Heart right ventricle (tissue), 16 donors: Measurements from ENCODE around the gene SMTNL1. TPM values are rescaled to one million over a fixed set of nuclear protein-coding genes. Genes with fewer than 3 reads are reported as not detected.

Experiments used
- ATAC-seq, 8 donors: fragments of 200-7000 bp; cut with Tn5 transposase; one replicate each; pipeline ENCODE4 v1.9.1; 2020; ENCODE audit warnings: mild to moderate bottlenecking in 8 of 8, moderate library complexity in 8 of 8, moderate number of reproducible peaks in 1 of 8
- DNase-seq, 2 donors: peaks; one replicate each; pipeline ENCODE4 v3.0.0-alpha.2; 2020
- H3K27ac ChIP-seq, 10 donors: fragments of 200-600 bp; sonication (generic) in 2 of 10; one replicate each; pipeline versions ENCODE4 v1.5.0 to v1.8.0; 2020 to 2022; ENCODE audit warnings: mild to moderate bottlenecking in 3 of 10
- H3K27me3 ChIP-seq, 7 donors: fragments of 200-600 bp; one replicate each; pipeline ENCODE4 v1.8.0; 2021 to 2022; ENCODE audit warnings: mild to moderate bottlenecking in 2 of 7
- H3K36me3 ChIP-seq, 9 donors: fragments of 200-600 bp; sonication (generic) in 1 of 9; one replicate each; pipeline versions ENCODE4 v1.5.0 to v1.8.0; 2020 to 2022; ENCODE audit warnings: mild to moderate bottlenecking in 2 of 9
- H3K4me1 ChIP-seq, 9 donors: fragments of 200-600 bp; sonication (generic) in 1 of 9; one replicate each; pipeline versions ENCODE4 v1.5.0 to v1.8.0; 2020 to 2022; ENCODE audit warnings: mild to moderate bottlenecking in 4 of 9
- H3K4me3 ChIP-seq, 10 donors: fragments of 200-600 bp; sonication (generic) in 2 of 10; one replicate each; pipeline versions ENCODE4 v1.5.0 to v1.8.0; 2020 to 2022; ENCODE audit warnings: mild to moderate bottlenecking in 7 of 10, moderate library complexity in 2 of 10
- H3K9me3 ChIP-seq, 11 donors: fragments of 200-600 bp in 10 of 11; sonication (generic) in 2 of 11; one replicate each; pipeline versions ENCODE4 v1.5.0 to v1.8.0; 2013 to 2022; ENCODE audit warnings: mild to moderate bottlenecking in 2 of 11, control low read depth in 1 of 11, moderate library complexity in 1 of 11
- WGBS, 2 donors: extraction: QIAGEN DNeasy Blood & Tissue Kit; methylation state at CpG; one replicate each; pipeline ENCODE4 v1.1.7; 2013; ENCODE audit warnings: inconsistent platforms in 1 of 2; 5-methylcytosine and 5-hydroxymethylcytosine counted together
- intact Hi-C, 10 donors: fragments of 100-400 bp; cut with DNase I; formaldehyde crosslinking; loops; one replicate each; pipeline versions ENCODE4 v1.11.1 to v1.14.2; 2022
- polyA plus RNA-seq, 2 donors: library from polyadenylated mRNA; stranded (reverse); fragments of 200-250 nt; gene quantifications; one replicate each; pipeline ENCODE4 v1.2.3, GENCODE V29; 2013
- total RNA-seq, 10 donors: library from RNA; stranded (reverse); fragmentation: NEBNext Ultra II Directional in 3 of 10; extraction: Animal tissue kit (Norgen Biotek cat#: 25700) in 3 of 10; gene quantifications; one replicate each; pipeline versions ENCODE4 v1.2.1 to v1.2.4, GENCODE V29; 2021 to 2023
- TF ChIP-seq, protein P1 (sequence below), 9 donors: fragments of 200-600 bp; sonication (generic) in 2 of 9; IDR thresholded peaks; one replicate each; pipeline versions ENCODE4 v1.5.0 to v1.8.0; 2021 to 2022; ENCODE audit warnings: antibody characterized with exemption in 9 of 9, mild to moderate bottlenecking in 5 of 9, moderate library complexity in 1 of 9
- donor health status: Arrhythmogenic right ventricular cardiomyopathy.
- donor health status: ischemic (EF 13 %, LVEDD 7.1; RV severe dilation, severe dysfunction).
- donor health status: healthy with polysubstance abuse.
- donor health status: DM: no; HTN: yes; CAD: no.
- donor health status: DM: no; HTN: no; CAD: no.
- donor health status: ischemic (EF 25% LVEDD 6.9; RV normal size, moderate dysfunction).
- donor health status: ischemic (EF 25% LVEDD 5.7; RV mildly dilated, moderate dysfunction).
- donor health status: healthy.
- donor health status: DM: yes; HTN: yes; CAD: no.
- donor health status: Ischemic cardiomyopathy.
- donor health status: ischemic (EF 35%, LVEDD 5.7; RV mildly dilated, moderate dysfunction).
- donor health status: nonischemic (EF 11% LVEDD 7.7; RV severe dilation, severe dysfunction).
- donor health status: DM: yes; HTN: yes; CAD: no.
- donor health status: PGD.
- donor health status: ischemic (EF 29% LVEDD 5.4; RV normal size, mild dysfunction).
- donor health status: nonischemic (EF 23%, LVEDD 6.1; RV moderate dilation, normal function).

The SMTNL1 gene
- total and polyA plus RNA-seq, 12 donors = not detected

DNA sequence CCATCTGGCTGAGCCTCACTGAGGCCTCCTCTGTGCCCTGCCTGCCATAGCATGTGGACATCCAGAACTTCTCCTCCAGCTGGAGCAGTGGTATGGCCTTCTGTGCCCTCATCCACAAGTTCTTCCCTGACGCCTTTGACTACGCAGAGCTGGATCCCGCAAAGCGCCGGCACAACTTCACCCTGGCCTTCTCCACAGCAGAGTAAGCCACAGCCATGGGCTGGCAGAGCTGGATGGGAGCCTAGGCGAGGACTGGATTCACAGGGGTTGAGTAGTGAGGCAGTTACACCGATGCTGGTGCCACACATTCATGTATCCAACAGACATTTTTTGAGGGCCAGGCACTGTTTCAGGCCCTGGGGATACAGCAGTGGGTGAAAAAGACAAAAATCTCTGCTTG lies 9.1 kb downstream of the SMTNL1 start:
- H3K27ac ChIP-seq = no peak overlapping the region
- H3K4me1 ChIP-seq = peaks cover 0 to 13% (median 0%) of the 10 kb centered on the region in 9 donors
- ATAC-seq = no peak
- no peak overlapping the region for H3K4me3 ChIP-seq
- no peak for DNase-seq
- no peaks in the 10 kb centered on the region for H3K9me3 ChIP-seq
- WGBS, 2 donors = 97 to 98% methylated on average over 7 of the region's 7 CpGs
- intact Hi-C loops = no loop called here
- no peaks in the 10 kb centered on the region for H3K27me3 ChIP-seq
- TF ChIP-seq, protein P1, sequence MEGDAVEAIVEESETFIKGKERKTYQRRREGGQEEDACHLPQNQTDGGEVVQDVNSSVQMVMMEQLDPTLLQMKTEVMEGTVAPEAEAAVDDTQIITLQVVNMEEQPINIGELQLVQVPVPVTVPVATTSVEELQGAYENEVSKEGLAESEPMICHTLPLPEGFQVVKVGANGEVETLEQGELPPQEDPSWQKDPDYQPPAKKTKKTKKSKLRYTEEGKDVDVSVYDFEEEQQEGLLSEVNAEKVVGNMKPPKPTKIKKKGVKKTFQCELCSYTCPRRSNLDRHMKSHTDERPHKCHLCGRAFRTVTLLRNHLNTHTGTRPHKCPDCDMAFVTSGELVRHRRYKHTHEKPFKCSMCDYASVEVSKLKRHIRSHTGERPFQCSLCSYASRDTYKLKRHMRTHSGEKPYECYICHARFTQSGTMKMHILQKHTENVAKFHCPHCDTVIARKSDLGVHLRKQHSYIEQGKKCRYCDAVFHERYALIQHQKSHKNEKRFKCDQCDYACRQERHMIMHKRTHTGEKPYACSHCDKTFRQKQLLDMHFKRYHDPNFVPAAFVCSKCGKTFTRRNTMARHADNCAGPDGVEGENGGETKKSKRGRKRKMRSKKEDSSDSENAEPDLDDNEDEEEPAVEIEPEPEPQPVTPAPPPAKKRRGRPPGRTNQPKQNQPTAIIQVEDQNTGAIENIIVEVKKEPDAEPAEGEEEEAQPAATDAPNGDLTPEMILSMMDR (IDR thresholded peaks at IDR 0.05) = no peak
- peaks cover 0 to 55% (median 14%) of the 10 kb centered on the region in 9 donors for H3K36me3 ChIP-seq

DNA sequence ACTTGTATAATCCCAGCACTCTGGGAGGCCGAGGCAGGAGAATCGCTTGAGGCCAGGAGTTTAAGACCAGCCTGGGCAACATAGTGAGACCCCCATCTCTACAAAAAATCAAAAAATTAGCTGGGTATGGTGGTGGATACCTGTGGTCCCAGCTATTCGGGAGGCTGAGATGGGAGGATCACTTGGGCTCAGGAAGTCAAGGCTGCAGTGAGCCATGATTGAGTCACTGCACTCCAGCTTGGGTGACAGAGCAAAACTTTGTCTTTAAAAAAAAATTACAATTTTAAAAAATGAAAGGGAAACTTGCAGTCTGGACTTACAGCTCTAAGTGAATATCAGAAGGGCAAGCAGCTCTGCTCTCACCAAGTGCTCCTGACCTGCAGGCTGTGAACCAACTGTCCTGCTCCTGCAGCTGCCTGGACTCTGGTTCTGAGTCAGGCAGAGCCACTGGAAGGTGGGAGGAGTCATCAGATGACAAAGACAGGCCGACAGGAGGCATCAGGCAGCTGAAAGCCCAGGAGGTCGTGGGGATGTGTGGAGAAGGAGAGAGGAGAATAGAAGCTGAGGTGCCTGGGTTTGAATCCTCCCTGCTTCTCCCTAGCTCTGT lies 9.6 kb downstream of the SMTNL1 start:
- ATAC-seq = peak in 1 of 8 donors; percentile 31
- Histone ChIP-seq H3K4me1 (peaks cover 0 to 13% (median 0%) of the 10 kb centered on the region in 9 donors), H3K27me3 (no peaks in the 10 kb centered on the region), H3K27ac (no peak overlapping the region), H3K4me3 (no peak overlapping the region), H3K36me3 (peaks cover 0 to 61% (median 19%) of the 10 kb centered on the region in 9 donors), H3K9me3 (no peaks in the 10 kb centered on the region)
- intact Hi-C loops = no loop called here
- no peak for DNase-seq
- TF ChIP-seq, protein P1 (IDR thresholded peaks at IDR 0.05) = peak in 1 of 9 donors; percentile 9
- 65 to 66% methylated on average over 5 of the region's 5 CpGs for WGBS, 2 donors

DNA sequence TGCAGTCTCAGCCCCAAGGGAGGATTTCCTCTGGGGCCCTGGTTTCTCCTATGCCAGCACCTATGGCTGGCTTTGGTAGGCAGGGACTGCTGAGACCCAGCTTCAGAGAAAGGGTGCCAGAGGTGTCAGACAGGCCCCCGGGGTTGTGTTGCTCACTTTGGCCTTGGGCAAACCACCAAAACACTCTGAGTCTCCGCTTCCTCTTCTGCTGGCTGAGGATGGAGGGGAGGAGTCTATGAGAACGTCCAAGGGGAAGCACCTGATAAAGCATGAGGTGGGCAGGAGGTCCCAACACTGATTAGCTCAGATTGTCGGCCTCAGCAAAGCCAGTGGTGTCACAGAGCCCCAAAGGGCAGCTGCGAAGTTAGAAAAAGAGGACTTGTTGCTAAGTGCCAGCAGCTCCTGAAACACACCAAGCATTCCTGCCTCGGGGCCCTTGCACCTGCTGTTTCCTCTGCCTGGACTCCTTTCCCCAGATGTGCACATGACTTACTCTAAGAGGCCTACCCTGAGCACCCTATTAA lies 10.5 kb downstream of the SMTNL1 start:
- H3K36me3 ChIP-seq = peaks cover 0 to 70% (median 23%) of the 10 kb centered on the region in 9 donors
- 39 to 41% methylated on average over 6 of the region's 6 CpGs for WGBS, 2 donors
- TF ChIP-seq, protein P1 (IDR thresholded peaks at IDR 0.05) = no peak
- ATAC-seq = no peak
- DNase-seq = no peak
- no peaks in the 10 kb centered on the region for H3K27me3 ChIP-seq
- no peak overlapping the region for H3K4me3 ChIP-seq
- intact Hi-C loops = no loop called here
- H3K4me1 ChIP-seq = peaks cover 0 to 13% (median 0%) of the 10 kb centered on the region in 9 donors
- H3K9me3 ChIP-seq = no peaks in the 10 kb centered on the region
- peak overlapping the region in 1 of 10 donors; percentile 26 for H3K27ac ChIP-seq

- TF ChIP-seq, protein P1 (IDR thresholded peaks at IDR 0.05) = no peak
- H3K4me1 ChIP-seq = peaks cover 0 to 13% (median 0%) of the 10 kb centered on the region in 9 donors
- no peak overlapping the region for H3K27ac ChIP-seq
- H3K4me3 ChIP-seq = no peak overlapping the region
- WGBS, 2 donors = 91 to 93% methylated on average over 8 of the region's 8 CpGs
- no peaks in the 10 kb centered on the region for H3K27me3 ChIP-seq
- H3K36me3 ChIP-seq = peaks cover 0 to 91% (median 34%) of the 10 kb centered on the region in 9 donors
- no peaks in the 10 kb centered on the region for H3K9me3 ChIP-seq
- DNase-seq (no peak), ATAC-seq (no peak)
- intact Hi-C loops = no loop called here
Measured at GRCh38 chr11:57549983-57550382, 12.6 kb downstream of the SMTNL1 start.
